GM12878 (cell line): Measurements from ENCODE around the gene PUSL1. TPM values are rescaled to one million over a fixed set of nuclear protein-coding genes. Genes with fewer than 3 reads are reported as not detected.

Experiments used
- ATAC-seq: fragments of 200-7000 bp; cut with Tn5 transposase; 3 replicates; pipeline ENCODE4 v1.9.1; 2020; ENCODE audit warnings: mild to moderate bottlenecking, moderate library complexity
- BruUV-seq: library from RNA; stranded (reverse); fragments of 400-500 nt; replicated peaks from 2 replicates; lab custom pipeline; 2021; lab: Mats Ljungman, UMichigan
- CTCF ChIA-PET: fragments of 300-600 bp; sonication (Branson Sonifier 250); formaldehyde crosslinking; extraction: SDS; loops from one replicate; lab custom pipeline; 2021; ENCODE audit warnings: inconsistent platforms; lab: Yijun Ruan, JAX
- POLR2A ChIA-PET: fragments of 350-600 bp; formaldehyde crosslinking; extraction: SDS; loops from one replicate; lab custom pipeline; 2021; ENCODE audit warnings: inconsistent platforms; lab: Charles Lee
- RAD21 ChIA-PET: fragments of 300-600 bp; sonication (Branson Sonifier 250); formaldehyde crosslinking; loops from one replicate; lab custom pipeline; 2023; ENCODE audit warnings: antibody characterized with exemption; ENCODE audit not compliant: unreplicated experiment; lab: Charles Lee
- SMC1A ChIA-PET: fragments of 300-600 bp; sonication (Branson Sonifier 250); formaldehyde crosslinking; loops from one replicate; lab custom pipeline; 2023; ENCODE audit not compliant: unreplicated experiment, uncharacterized antibody; lab: Charles Lee
- DNase-seq: peaks from one replicate; pipeline ENCODE4 v3.0.0-alpha.2; 2011; ENCODE audit warnings: low read depth, low spot score
- FAIRE-seq: peaks from 3 replicates; lab custom pipeline; 2011; peaks lifted over from hg19 to GRCh38; lab: Jason Lieb, UNC
- H2AFZ ChIP-seq: 2 replicates; pipeline ENCODE4 v1.6.0; 2011; ENCODE audit warnings: low read depth, low read length, control low read depth; ENCODE audit not compliant: control insufficient read depth
- H3K27ac ChIP-seq: 2 replicates; pipeline ENCODE4 v1.5.1; 2011; ENCODE audit warnings: control low read depth; ENCODE audit not compliant: control insufficient read depth, insufficient read depth
- H3K27me3 ChIP-seq, 2 experiments: replicated peaks in 1 of 2; 2 replicates each; pipeline versions ENCODE4 v1.6.0 to v1.6.1; 2011; ENCODE audit warnings: low read length in 1 of 2; ENCODE audit not compliant: control insufficient read depth in 2 of 2, insufficient read depth in 2 of 2
- H3K36me3 ChIP-seq, 2 experiments: 2 replicates each; pipeline ENCODE4 v1.5.1; 2011; ENCODE audit warnings: low read length in 1 of 2; ENCODE audit not compliant: control insufficient read depth in 2 of 2, insufficient read depth in 2 of 2
- H3K4me1 ChIP-seq: 2 replicates; pipeline ENCODE4 v1.6.1; 2011; ENCODE audit warnings: mild to moderate bottlenecking, low read length, moderate library complexity, mixed read lengths; ENCODE audit not compliant: control insufficient read depth, insufficient read depth
- H3K4me2 ChIP-seq: 2 replicates; pipeline ENCODE4 v1.6.0; 2011; ENCODE audit warnings: control low read depth; ENCODE audit not compliant: control insufficient read depth, insufficient read depth
- H3K4me3 ChIP-seq: fragments of 200-600 bp; sonication (generic); 2 replicates; pipeline ENCODE4 v1.5.1; 2016
- H3K79me2 ChIP-seq: 2 replicates; pipeline ENCODE4 v1.6.0; 2011; ENCODE audit warnings: low read length; ENCODE audit not compliant: control insufficient read depth, insufficient read depth
- H3K9ac ChIP-seq: 2 replicates; pipeline ENCODE4 v1.8.0; 2011; ENCODE audit warnings: low read length, control low read depth, mixed read lengths; ENCODE audit not compliant: control insufficient read depth, insufficient read depth
- H3K9me3 ChIP-seq: replicated peaks from 3 replicates; pipeline ENCODE4 v1.5.1; 2011; ENCODE audit warnings: mild to moderate bottlenecking, low read length; ENCODE audit not compliant: control insufficient read depth, insufficient read depth
- H4K20me1 ChIP-seq: 2 replicates; pipeline ENCODE4 v1.6.0; 2011; ENCODE audit not compliant: control insufficient read depth, insufficient read depth
- BMI1 ChIP-seq: fragments of 450-650 bp; IDR thresholded peaks from 2 replicates; pipeline ENCODE4 v1.6.1; 2016; ENCODE audit warnings: mild to moderate bottlenecking, moderate library complexity, borderline replicate concordance
- BRCA1 ChIP-seq: IDR thresholded peaks from 2 replicates; pipeline ENCODE4 v1.6.1; 2011; ENCODE audit warnings: low read depth, low read length, improper control_type of control experiment
- CEBPB ChIP-seq, 2 experiments: fragments of 150-350 bp in 1 of 2; IDR thresholded peaks; 2 replicates each; pipeline ENCODE4 v1.6.1; 2012 to 2014; ENCODE audit warnings: low read depth in 2 of 2, low read length in 2 of 2, borderline replicate concordance in 1 of 2, inconsistent platforms in 1 of 2
- CHD2 ChIP-seq: IDR thresholded peaks from 2 replicates; pipeline ENCODE4 v1.6.1; 2011; ENCODE audit warnings: low read depth, low read length, improper control_type of control experiment, borderline replicate concordance
- MXI1 ChIP-seq: fragments of 150-350 bp; IDR thresholded peaks from 2 replicates; pipeline ENCODE4 v1.6.1; 2011; ENCODE audit warnings: low read depth, mild to moderate bottlenecking, inconsistent platforms, low read length, improper control_type of control experiment
- POLR2AphosphoS2 ChIP-seq: IDR thresholded peaks from 2 replicates; pipeline ENCODE4 v1.6.1; 2011; ENCODE audit warnings: low read depth, mild to moderate bottlenecking, low read length, improper control_type of control experiment, moderate library complexity
- STAT3 ChIP-seq: IDR thresholded peaks from 2 replicates; pipeline ENCODE4 v1.6.1; 2011; ENCODE audit warnings: low read depth, low read length, improper control_type of control experiment
- TAF1 ChIP-seq: IDR thresholded peaks from 2 replicates; pipeline ENCODE4 v1.6.1; 2011; ENCODE audit warnings: mild to moderate bottlenecking, low read depth, low read length, borderline replicate concordance
- TBL1XR1 ChIP-seq: IDR thresholded peaks from 2 replicates; pipeline ENCODE4 v1.6.1; 2012; ENCODE audit warnings: low read depth, low read length, improper control_type of control experiment
- TCF12 ChIP-seq: IDR thresholded peaks from 2 replicates; pipeline ENCODE4 v1.6.1; 2011; ENCODE audit warnings: low read depth, mild to moderate bottlenecking, low read length
- TCF3 ChIP-seq: IDR thresholded peaks from 2 replicates; pipeline ENCODE4 v1.6.1; 2012; ENCODE audit warnings: low read depth, mild to moderate bottlenecking, low read length, borderline replicate concordance; ENCODE audit not compliant: insufficient read depth
- TCF7 ChIP-seq: IDR thresholded peaks from 2 replicates; pipeline ENCODE4 v1.6.1; 2014; ENCODE audit warnings: antibody characterized with exemption, borderline replicate concordance
- ZNF207 ChIP-seq: fragments of 450-650 bp; IDR thresholded peaks from 2 replicates; pipeline ENCODE4 v1.6.1; 2014; ENCODE audit warnings: antibody characterized with exemption, mild to moderate bottlenecking, borderline replicate concordance
- ZNF217 ChIP-seq: fragments of 450-650 bp; IDR thresholded peaks from 2 replicates; pipeline ENCODE4 v1.6.1; 2017; ENCODE audit warnings: antibody characterized with exemption, mild to moderate bottlenecking
- ZNF24 ChIP-seq: fragments of 450-650 bp; IDR thresholded peaks from 2 replicates; pipeline ENCODE4 v1.6.1; 2017; ENCODE audit warnings: antibody characterized with exemption, mild to moderate bottlenecking
- WGBS: methylation state at CpG from one replicate; pipeline ENCODE4 v1.1.6; 2016; ENCODE audit warnings: low lambda C conversion rate; ENCODE audit not compliant: insufficient replicate concordance, insufficient coverage; ENCODE audit errors: missing lambda C conversion rate; 5-methylcytosine and 5-hydroxymethylcytosine counted together
- in situ Hi-C: fragments of 300-500 bp; cut with MboI; formaldehyde crosslinking; loops from 9 replicates; pipeline ENCODE4 v1.14.3; 2018; ENCODE audit warnings: mixed read lengths
- intact Hi-C: fragments of 100-400 bp; cut with micrococcal nuclease; formaldehyde crosslinking; loops from one replicate; pipeline ENCODE4 v1.14.2; 2022; ENCODE audit not compliant: unreplicated experiment
- polyA plus RNA-seq, 11 experiments: library from polyadenylated mRNA; depleted of rRNA in 4 of 11; unstranded in 6 of 11; stranded (reverse) in 5 of 11; fragments of >200 nt; fragmentation: Nextera tagmentation in 4 of 11; fragmentation: Illumina TruSeq in 1 of 11; extraction: Ambion mirVana in 4 of 11; extraction: Trizol in 1 of 11; gene quantifications; 1 replicate in 1 of 11; 2 replicates in 10 of 11; pipeline versions ENCODE4 v1.2.1 to v1.2.3, GENCODE V29; 2011 to 2016; ENCODE audit warnings: inconsistent platforms in 2 of 11, missing spikeins in 2 of 11, low read depth in 1 of 11
- total RNA-seq, 4 experiments: library from RNA; depleted of rRNA in 3 of 4; stranded (reverse); fragments of >200 nt in 3 of 4; fragmentation: Illumina TruSeq in 1 of 4; extraction: Trizol in 1 of 4; gene quantifications; 2 replicates each; pipeline versions ENCODE4 v1.2.1 to v1.2.3, GENCODE V29; 2013 to 2021
- TF ChIP-seq, protein P1 (sequence below): fragments of 450-650 bp; IDR thresholded peaks from 2 replicates; pipeline ENCODE4 v1.6.1; 2017; ENCODE audit warnings: mild to moderate bottlenecking, low read depth, inconsistent platforms; ENCODE audit not compliant: poor library complexity, severe bottlenecking
- TF ChIP-seq, protein P2 (sequence below): IDR thresholded peaks from 2 replicates; pipeline ENCODE4 v1.6.1; 2012; ENCODE audit warnings: low read depth, low read length, improper control_type of control experiment
- TF ChIP-seq, protein P3 (sequence below): fragments of 450-650 bp; IDR thresholded peaks from 2 replicates; pipeline ENCODE4 v1.6.1; 2017; ENCODE audit warnings: mild to moderate bottlenecking

PUSL1 gene
- total and polyA plus RNA-seq, 10 of the 15 experiments (the other 5 are each of a cell fraction or from before 2014, with no cell fraction given): 0.16 to 28.4 (median 15.1) TPM

DNA sequence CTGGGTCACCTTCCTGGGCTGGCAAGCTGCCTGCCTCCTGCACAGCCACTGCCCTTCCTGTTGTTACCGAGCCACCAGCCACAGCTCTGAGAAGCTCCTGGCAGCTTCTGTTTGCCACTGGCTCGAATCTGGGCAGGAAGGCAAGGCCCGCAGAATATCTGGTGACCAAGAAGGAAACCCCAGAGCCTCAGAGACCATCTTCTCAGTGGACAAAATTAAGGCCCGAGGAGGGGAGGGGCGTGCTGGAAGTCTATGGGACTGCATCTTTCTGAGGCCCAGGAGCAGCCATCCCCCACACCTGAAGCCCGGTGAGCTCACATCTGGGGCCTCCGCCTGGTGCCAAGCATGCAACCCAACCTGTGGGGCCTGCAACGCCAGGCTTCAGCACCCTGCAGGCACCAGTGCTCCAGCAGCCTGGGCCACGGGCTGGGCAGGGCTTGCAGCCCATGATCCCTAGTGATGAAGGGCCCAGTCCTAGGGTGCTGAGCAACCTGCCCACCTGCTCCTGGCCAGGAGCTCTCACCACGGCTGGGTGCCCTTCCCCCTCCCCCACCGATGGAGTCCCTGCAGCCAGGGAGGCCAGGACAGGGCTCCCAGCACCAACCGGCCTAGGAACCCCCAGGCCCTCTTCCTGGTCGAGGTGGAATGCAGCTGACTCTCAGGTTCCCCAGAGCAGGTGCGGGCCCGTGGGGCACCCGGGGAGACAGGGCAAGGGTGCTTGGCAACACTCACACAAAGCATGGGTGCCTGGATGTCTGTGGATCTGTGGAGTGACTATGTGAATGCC lies 17.1 kb downstream of the PUSL1 start:
- no peak for DNase-seq
- no TSS peak for BruUV-seq
- peaks cover 42% of the 10 kb centered on the region for H3K79me2 ChIP-seq

More for the DNA sequence above, 17.1 kb downstream of the PUSL1 start:
- no peak for TF ChIP-seq ZNF24
- TF ChIP-seq MXI1: no peak
- TF ChIP-seq POLR2AphosphoS2: no peak
- no peak for TF ChIP-seq TCF12
- TF ChIP-seq TCF7: no peak
- TF ChIP-seq BRCA1: no peak
- no peak for TF ChIP-seq ZNF217
- no peak for TF ChIP-seq ZNF207
- TF ChIP-seq, protein P1, sequence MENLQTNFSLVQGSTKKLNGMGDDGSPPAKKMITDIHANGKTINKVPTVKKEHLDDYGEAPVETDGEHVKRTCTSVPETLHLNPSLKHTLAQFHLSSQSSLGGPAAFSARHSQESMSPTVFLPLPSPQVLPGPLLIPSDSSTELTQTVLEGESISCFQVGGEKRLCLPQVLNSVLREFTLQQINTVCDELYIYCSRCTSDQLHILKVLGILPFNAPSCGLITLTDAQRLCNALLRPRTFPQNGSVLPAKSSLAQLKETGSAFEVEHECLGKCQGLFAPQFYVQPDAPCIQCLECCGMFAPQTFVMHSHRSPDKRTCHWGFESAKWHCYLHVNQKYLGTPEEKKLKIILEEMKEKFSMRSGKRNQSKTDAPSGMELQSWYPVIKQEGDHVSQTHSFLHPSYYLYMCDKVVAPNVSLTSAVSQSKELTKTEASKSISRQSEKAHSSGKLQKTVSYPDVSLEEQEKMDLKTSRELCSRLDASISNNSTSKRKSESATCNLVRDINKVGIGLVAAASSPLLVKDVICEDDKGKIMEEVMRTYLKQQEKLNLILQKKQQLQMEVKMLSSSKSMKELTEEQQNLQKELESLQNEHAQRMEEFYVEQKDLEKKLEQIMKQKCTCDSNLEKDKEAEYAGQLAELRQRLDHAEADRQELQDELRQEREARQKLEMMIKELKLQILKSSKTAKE: no peak
- no peak for TF ChIP-seq TBL1XR1
- TF ChIP-seq BMI1: no peak
- TF ChIP-seq, protein P2, sequence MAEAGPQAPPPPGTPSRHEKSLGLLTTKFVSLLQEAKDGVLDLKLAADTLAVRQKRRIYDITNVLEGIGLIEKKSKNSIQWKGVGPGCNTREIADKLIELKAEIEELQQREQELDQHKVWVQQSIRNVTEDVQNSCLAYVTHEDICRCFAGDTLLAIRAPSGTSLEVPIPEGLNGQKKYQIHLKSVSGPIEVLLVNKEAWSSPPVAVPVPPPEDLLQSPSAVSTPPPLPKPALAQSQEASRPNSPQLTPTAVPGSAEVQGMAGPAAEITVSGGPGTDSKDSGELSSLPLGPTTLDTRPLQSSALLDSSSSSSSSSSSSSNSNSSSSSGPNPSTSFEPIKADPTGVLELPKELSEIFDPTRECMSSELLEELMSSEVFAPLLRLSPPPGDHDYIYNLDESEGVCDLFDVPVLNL: no peak
- no peak for TF ChIP-seq CEBPB (IDR thresholded peaks at IDR 0.05; ENCODE audit: borderline replicate concordance in 1 of 2, low read depth in 2 of 2, low read length in 2 of 2)
- TF ChIP-seq, protein P3, sequence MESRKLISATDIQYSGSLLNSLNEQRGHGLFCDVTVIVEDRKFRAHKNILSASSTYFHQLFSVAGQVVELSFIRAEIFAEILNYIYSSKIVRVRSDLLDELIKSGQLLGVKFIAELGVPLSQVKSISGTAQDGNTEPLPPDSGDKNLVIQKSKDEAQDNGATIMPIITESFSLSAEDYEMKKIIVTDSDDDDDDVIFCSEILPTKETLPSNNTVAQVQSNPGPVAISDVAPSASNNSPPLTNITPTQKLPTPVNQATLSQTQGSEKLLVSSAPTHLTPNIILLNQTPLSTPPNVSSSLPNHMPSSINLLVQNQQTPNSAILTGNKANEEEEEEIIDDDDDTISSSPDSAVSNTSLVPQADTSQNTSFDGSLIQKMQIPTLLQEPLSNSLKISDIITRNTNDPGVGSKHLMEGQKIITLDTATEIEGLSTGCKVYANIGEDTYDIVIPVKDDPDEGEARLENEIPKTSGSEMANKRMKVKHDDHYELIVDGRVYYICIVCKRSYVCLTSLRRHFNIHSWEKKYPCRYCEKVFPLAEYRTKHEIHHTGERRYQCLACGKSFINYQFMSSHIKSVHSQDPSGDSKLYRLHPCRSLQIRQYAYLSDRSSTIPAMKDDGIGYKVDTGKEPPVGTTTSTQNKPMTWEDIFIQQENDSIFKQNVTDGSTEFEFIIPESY: no peak
- TF ChIP-seq CHD2: no peak
- no peak for TF ChIP-seq TAF1
- no peak for TF ChIP-seq STAT3
- no peak for TF ChIP-seq TCF3
- Histone ChIP-seq H3K4me3 (peak overlapping the region; percentile 87), H3K9me3 (no peaks in the 10 kb centered on the region), H3K4me1 (peaks cover 10% of the 10 kb centered on the region), H2AFZ (peak overlapping the region; percentile 85), H3K27me3 (no peaks in the 10 kb centered on the region), H3K36me3 (no peaks in the 10 kb centered on the region; a peak in 2 of 4 replicates), H3K4me2 (peak overlapping the region; percentile 99), H3K27ac (peak overlapping the region; percentile 82), H3K9ac (peak overlapping the region; percentile 90), H4K20me1 (no peaks in the 10 kb centered on the region)
- ChIA-PET RAD21 (no interaction called here), CTCF (interaction anchor here (1.0 kb wide), 1 partner anchor 20 kb away, joined by 3 read pairs; no protein-coding TSS in a partner anchor), SMC1A (no interaction called here), POLR2A (no interaction called here)
- ATAC-seq: peak; percentile 4
- FAIRE-seq: no peak
- WGBS: 20% methylated on average over 16 of the region's 16 CpGs
- intact Hi-C loops: no loop called here
- in situ Hi-C loops: no loop called here
